HG03103 (cell line): Measurements from ENCODE around the gene PRKCD.

Experiments used
- ATAC-seq: cut with Tn5 transposase; IDR thresholded peaks from one replicate; pipeline ENCODE4 v1.9.1; 2021; ENCODE audit warnings: low read depth; ENCODE audit not compliant: unreplicated experiment

The PRKCD gene

DNA sequence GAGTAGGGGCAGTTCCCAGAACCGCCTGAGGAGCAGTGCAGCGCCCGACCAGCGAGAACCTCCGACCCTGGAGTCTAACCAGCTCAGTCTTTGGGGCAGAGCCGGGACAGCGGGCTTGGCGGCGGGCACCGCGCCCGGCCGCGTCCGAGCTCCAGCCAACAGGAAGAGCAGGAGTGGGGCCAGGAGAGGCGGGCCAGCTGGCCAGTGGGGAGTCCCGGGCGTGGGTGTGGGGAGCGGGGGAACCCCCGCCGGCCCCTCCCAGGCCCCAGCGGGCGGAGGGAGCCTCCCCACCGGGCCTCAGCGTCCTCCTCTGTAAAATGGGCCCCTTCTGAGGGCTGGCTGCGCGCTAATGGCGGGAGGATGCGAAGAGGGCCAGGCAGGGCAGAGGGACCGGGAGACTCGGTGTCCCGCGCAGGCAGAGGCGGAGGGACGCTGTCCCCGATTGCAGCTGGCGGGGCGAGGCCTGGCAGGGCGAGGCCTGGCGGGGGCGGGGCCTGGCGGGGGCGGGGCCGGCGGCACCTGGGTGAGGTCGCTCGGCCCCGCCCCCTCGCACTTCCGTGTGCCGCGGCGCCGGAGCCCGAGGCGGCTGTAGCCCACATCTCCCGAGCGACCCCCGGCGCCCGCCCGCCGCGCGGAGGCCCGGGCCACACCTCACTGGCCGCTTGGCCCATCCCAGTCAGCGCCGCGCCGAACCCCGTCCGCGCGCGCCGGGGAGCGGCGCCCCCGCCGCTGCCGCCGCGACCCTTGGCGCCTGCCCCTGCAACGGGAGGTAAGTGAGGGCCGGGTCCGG lies at the start of gene PRKCD:
PRKCD (plus strand) TSS at position 550 of the 790 bp plus-strand sequence. CDS start 17,214 bp downstream, outside the sequence.
- ATAC-seq: peak; percentile 39

- ATAC-seq: no peak
Observed at GRCh38 chr3:53111822-53112221, 49.2 kb upstream of the PRKCD start.

DNA sequence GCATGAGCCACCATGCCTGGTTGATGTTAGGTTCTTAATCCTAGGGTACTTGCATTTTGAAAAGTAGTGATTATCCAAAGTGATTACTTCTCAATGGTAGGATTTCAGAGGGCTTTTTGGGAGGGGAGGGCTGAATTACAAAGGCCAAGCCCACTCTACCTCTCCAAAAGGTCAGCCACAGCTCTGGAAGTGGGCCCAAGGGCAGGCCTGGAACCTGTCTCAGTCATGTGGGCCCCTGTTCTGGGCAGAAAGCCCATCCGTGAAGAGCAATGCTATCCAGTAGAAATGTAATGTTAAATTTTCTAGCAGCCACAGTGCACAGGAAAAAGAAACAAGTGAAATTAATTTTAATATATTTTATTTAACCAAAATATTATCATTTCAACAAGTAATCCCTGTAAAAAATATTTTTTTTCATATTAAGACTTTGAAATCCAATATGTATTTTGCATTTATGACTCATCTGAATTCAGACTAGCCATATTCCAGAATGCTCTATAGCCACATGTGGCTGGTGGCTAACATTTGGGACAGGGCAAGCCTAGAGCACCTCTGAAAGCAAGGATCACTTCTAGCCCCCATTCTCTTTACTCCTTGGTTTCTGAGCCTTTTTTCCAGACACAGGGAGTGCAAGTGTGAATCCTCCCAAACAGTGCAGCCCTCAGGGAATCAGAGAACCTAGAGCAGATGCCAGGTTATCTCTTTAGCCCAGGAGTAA lies 47.6 kb upstream of the PRKCD start:
- ATAC-seq: no peak

- no peak for ATAC-seq
Observed at GRCh38 chr3:53114011-53114400, 47.0 kb upstream of the PRKCD start.

GRCh38 chr3:53114412-53115074 lies 46.5 kb upstream of the PRKCD start:
- ATAC-seq: no peak

DNA sequence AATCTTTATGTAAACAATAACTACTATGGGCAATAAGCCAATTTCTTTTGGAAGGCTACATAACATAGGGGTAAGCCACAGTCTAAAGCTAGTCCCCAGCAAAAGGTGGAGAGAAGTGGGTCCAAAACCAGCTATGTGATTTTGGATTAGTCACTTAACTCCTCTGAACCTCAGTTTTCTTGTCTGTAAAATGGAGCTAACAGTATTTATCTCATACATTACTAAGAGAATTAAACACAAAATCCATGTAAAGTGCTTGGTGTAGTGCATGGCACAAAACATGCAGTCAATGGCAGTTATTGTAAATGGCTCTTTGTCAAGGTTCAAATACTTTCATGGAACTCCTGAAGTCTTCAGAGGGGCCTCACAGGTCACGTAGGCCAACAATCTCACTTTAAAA lies 44.1 kb upstream of the PRKCD start:
- ATAC-seq: no peak

- no peak for ATAC-seq
Observed at GRCh38 chr3:53120336-53120735, 40.7 kb upstream of the PRKCD start.

GRCh38 chr3:53122255-53122932 lies 38.6 kb upstream of the PRKCD start:
- no peak for ATAC-seq

DNA sequence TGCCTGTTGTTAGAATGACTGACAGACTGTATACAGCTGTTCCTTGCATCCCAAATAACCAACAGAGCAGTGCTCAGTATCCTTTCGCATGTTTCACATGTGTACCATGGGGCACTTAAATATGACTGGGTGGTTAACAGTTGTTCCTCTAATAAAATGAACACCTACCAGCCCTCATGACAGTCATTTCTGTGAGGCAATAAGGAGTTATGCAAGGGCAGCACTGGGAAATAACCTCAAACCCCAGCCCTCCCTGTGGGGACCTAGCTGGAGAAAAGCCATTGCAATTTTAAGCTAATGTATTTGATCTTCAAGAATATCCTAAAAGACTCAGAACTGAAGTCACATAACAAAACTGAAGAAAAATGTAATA lies 38.1 kb upstream of the PRKCD start:
- ATAC-seq: no peak

DNA sequence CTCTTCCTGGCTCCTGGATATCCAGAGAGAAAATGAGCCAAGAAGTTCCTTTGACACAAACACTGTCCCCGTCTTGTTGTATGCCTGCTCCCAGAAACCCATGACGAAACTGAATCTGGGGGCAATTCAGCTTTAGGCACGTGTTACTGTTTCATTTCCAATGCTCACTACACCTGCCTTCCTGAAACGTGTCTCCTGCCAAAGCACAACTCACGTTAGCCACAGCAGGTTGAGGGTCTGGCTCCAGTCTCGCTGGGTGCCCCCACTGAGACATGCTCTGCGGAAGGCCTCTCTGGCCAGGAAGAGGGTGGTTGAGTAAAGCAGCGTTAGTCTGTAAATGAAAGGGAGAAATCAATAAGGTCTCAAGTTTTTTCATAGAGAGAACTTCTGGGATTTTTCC lies 37.5 kb upstream of the PRKCD start:
- no peak for ATAC-seq

DNA sequence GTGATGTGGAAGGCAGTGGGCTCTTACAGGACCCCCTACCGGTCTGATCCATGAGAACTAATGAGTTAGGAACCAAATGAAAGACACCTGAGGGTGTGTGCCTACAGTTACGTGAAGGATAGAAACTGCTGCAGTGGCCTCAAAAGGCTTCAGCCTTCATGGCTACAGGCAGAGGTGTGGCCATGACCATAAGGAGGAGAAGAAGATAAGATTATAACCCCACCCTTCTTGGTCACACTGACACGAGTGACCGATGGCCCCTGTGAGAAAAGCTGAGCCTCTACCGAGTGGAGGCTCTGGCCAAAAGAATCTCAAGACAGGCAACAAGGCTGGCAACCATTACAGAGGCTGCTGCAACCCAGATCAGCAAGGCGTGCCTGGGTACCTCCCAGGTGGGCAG lies 37.1 kb upstream of the PRKCD start:
- ATAC-seq: no peak

GRCh38 chr3:53126601-53127000 lies 34.4 kb upstream of the PRKCD start:
- no peak for ATAC-seq

GRCh38 chr3:53129344-53129743 lies 31.7 kb upstream of the PRKCD start:
- no peak for ATAC-seq

GRCh38 chr3:53130179-53131061 lies 30.6 kb upstream of the PRKCD start, which contains the start of gene RFT1:
TSS of gene RFT1 (minus strand) at chr3:53130435. CDS start at chr3:53130400, 35 bp downstream.
- ATAC-seq: peak; percentile 69

DNA sequence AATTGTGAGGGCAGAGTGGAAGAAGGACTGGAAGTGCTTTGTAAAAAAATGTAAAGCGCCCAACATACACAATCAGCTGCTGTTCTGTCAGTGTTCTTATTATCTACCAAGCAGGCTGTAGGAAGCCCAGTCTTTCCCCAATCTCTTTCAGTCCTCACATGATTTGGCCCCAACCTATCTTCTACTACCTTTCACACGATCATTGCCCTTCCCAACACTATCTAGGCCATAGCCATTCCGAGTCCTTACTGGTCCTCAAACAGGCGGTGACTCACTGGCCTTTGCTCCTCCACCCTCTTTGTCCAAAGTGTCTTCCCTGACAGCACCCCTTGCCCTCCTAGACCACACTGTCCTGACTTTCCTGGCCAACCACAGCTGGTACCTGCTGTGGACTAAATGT lies 29.9 kb upstream of the PRKCD start:
- no peak for ATAC-seq

- no peak for ATAC-seq
Observed at GRCh38 chr3:53132347-53132746, 28.7 kb upstream of the PRKCD start.

DNA sequence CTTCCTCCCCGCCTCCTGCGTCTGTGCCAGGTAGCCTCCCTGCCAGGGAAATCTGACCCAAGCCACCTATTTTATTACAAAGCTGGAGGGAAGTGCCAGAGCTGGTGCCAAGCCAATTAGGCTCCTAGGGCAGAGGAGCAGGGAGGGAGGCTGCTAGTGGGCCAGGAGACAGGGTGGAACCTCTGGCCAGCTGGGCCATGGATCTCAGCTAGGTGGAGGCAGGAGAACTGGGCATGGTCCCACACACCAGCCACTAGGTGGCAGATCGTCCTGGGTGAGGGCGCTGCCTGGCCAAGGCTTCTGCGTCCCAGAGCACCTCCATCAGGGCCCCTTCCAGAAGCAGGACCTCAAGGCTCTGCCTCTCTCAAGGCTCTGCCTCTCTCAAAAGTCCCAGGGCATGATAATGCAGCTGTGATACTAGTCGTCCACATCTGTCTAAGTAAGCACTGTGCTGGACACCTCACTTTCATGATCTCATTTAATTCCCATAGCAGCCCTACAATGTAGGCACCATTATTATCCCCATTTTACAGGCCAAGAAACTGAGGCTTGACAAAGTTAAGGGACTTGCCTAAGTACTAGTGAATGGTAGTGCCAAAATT lies 26.3 kb upstream of the PRKCD start:
- ATAC-seq: peak; percentile 59

GRCh38 chr3:53137221-53137620 lies 23.8 kb upstream of the PRKCD start:
- ATAC-seq: no peak

DNA sequence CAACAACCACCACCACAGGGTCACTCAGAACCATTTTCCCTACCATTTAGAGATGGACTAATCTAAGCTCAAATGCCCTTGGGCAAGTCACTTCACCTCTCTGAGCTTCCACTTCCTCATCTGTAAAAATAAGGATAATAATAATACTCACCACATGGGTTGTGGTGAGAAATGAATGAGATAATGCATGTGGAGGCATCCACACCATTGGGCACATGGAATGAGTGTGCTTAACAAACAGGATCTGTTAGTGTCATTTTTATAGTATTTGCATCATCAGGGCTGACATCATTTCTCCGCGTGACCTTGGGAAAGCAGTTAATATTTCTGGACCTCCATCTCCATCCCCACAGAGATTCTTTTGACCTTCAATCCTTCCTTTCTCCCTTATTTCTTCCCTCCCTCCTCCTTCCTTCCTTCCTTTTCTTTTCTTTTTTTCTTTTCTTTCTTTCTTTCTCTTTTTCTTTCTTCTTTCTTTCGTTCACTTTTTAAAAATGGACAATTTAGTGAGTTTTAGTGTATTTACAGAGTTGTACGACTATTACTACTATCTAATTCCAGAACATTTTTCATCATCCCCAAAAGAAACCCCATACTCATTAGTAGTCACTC lies 23.1 kb upstream of the PRKCD start:
- no peak for ATAC-seq
